ENCODE measurements around the gene TULP4. TPM values are rescaled to one million over a fixed set of nuclear protein-coding genes. Genes with fewer than 3 reads are reported as not detected.

The TULP4 gene
- total RNA-seq, 1 experiment from 2014 or later, result 126 TPM

DNA sequence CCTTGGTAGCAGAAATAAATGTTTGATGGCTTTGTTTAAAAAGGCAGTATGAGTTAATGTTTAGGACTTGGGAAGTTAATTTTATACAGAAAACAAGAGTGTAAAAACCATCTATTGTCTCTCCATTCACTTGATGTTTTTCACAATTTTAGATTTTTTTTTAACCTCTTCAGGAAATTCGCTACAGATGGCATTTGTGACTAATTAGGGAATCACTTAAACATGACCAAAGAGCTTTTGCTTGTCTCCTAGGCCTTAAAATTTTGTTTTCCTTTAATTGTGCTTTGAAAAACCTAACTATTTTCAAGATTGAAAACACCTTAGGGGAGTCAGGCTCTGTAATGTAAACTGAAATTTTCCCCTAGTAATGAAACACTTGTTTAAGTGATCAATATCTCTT, 17.3 kb downstream of the TULP4 start:
- no peaks in the 10 kb centered on the region for H3K27me3 Mint-ChIP-seq (ENCODE audit: insufficient read depth, unreplicated experiment)
- intact Hi-C loops (cut with micrococcal nuclease; ENCODE audit: unreplicated experiment), result no loop called here
- H3K9me3 Mint-ChIP-seq (ENCODE audit: unreplicated experiment), result no peaks in the 10 kb centered on the region
- no peaks in the 10 kb centered on the region for H3K27me3 ChIP-seq (replicated peaks; ENCODE audit: control insufficient read depth, insufficient read depth, low read length)
- no peak for DNase-seq
- H3K4me3 Mint-ChIP-seq (ENCODE audit: unreplicated experiment), result no peak overlapping the region
- H3K36me3 Mint-ChIP-seq (ENCODE audit: insufficient read depth, unreplicated experiment), result peaks cover 40% of the 10 kb centered on the region
- H3K4me3 ChIP-seq (ENCODE audit: low read depth, low read length), result no peak overlapping the region
- ChIA-PET POLR2A (no interaction called here), CTCF (interaction anchor here (0.6 kb wide), 1 partner anchor 9 kb away, joined by 8 read pairs; no protein-coding TSS in a partner anchor)
- no TSS peak for BruUV-seq (replicated peaks)
- TF ChIP-seq CTCF (IDR thresholded peaks at IDR 0.05; ENCODE audit: insufficient read depth in 1 of 2, low read depth in 1 of 2, low read length in 1 of 2, severe bottlenecking in 1 of 2, unreplicated experiment in 1 of 2), result no peak
- H3K4me1 Mint-ChIP-seq (ENCODE audit: low read depth, unreplicated experiment), result peaks cover 27% of the 10 kb centered on the region
- peaks cover 19% of the 10 kb centered on the region for H3K4me1 ChIP-seq
- H3K36me3 ChIP-seq (ENCODE audit: control insufficient read depth, insufficient read depth, low read length), result no peaks in the 10 kb centered on the region; the same call in 1 of the 2 replicates
- H3K27ac Mint-ChIP-seq (ENCODE audit: unreplicated experiment), result no peak overlapping the region
- no peaks in the 10 kb centered on the region for H3K9me3 ChIP-seq

DNA sequence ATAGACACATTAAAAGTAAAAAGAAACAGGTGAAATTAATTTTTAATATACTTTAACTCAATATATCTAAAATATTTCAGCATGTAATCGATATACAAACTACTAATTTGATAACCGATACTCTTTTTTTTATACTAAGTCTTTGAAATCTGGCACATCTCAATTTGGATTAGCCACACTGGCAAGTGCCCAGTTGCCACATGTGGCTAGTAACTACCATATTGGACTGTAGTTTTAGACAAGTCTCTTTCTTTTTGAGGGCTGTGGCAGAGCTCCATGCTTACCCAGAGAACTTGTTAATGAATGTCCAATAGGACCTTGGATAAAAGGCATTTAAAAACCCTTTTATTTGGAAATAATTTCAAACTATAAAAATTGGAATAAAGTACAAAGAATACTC, 17.8 kb downstream of the TULP4 start:
- CTCF ChIA-PET, result no interaction called here

GRCh38 chr6:158332237-158332636, 20.0 kb downstream of the TULP4 start:
- no TSS peak for BruUV-seq (replicated peaks)
- H3K4me1 Mint-ChIP-seq (ENCODE audit: low read depth, unreplicated experiment), result peaks cover 22% of the 10 kb centered on the region

More for the DNA sequence above, 17.8 kb downstream of the TULP4 start:
- no peaks in the 10 kb centered on the region for H3K27me3 Mint-ChIP-seq (ENCODE audit: insufficient read depth, unreplicated experiment)
- H3K4me1 Mint-ChIP-seq (ENCODE audit: low read depth, unreplicated experiment), result peaks cover 22% of the 10 kb centered on the region
- H3K9me3 Mint-ChIP-seq (ENCODE audit: unreplicated experiment), result no peaks in the 10 kb centered on the region
- no peak for DNase-seq
- Histone ChIP-seq H3K36me3 (ENCODE audit: control insufficient read depth, insufficient read depth, low read length) (no peaks in the 10 kb centered on the region; the same call in 1 of the 2 replicates), H3K4me3 (ENCODE audit: low read depth, low read length) (no peak overlapping the region), H3K4me1 (peaks cover 17% of the 10 kb centered on the region), H3K9me3 (no peaks in the 10 kb centered on the region), H3K27me3 (replicated peaks; ENCODE audit: control insufficient read depth, insufficient read depth, low read length) (no peaks in the 10 kb centered on the region)
- no peak overlapping the region for H3K27ac Mint-ChIP-seq (ENCODE audit: unreplicated experiment)
- H3K36me3 Mint-ChIP-seq (ENCODE audit: insufficient read depth, unreplicated experiment), result peaks cover 35% of the 10 kb centered on the region
- TF ChIP-seq CTCF (IDR thresholded peaks at IDR 0.05; ENCODE audit: insufficient read depth in 1 of 2, low read depth in 1 of 2, low read length in 1 of 2, severe bottlenecking in 1 of 2, unreplicated experiment in 1 of 2), result no peak
- no peak overlapping the region for H3K4me3 Mint-ChIP-seq (ENCODE audit: unreplicated experiment)
- BruUV-seq (replicated peaks), result no TSS peak
- POLR2A ChIA-PET, result no interaction called here
- intact Hi-C loops (cut with micrococcal nuclease; ENCODE audit: unreplicated experiment), result no loop called here

More at GRCh38 chr6:158332237-158332636, 20.0 kb downstream of the TULP4 start:
- Mint-ChIP-seq H3K4me3 (ENCODE audit: unreplicated experiment) (no peak overlapping the region), H3K27ac (ENCODE audit: unreplicated experiment) (no peak overlapping the region), H3K9me3 (ENCODE audit: unreplicated experiment) (no peaks in the 10 kb centered on the region), H3K27me3 (ENCODE audit: insufficient read depth, unreplicated experiment) (no peaks in the 10 kb centered on the region), H3K36me3 (ENCODE audit: insufficient read depth, unreplicated experiment) (peaks cover 55% of the 10 kb centered on the region)
- no peaks in the 10 kb centered on the region for H3K9me3 ChIP-seq
- ChIA-PET POLR2A (no interaction called here), CTCF (no interaction called here)
- intact Hi-C loops (cut with micrococcal nuclease; ENCODE audit: unreplicated experiment), result no loop called here
- DNase-seq, result no peak
- no peak for TF ChIP-seq CTCF (IDR thresholded peaks at IDR 0.05; ENCODE audit: insufficient read depth in 1 of 2, low read depth in 1 of 2, low read length in 1 of 2, severe bottlenecking in 1 of 2, unreplicated experiment in 1 of 2)
- no peaks in the 10 kb centered on the region; the same call in 1 of the 2 replicates for H3K36me3 ChIP-seq (ENCODE audit: control insufficient read depth, insufficient read depth, low read length)
- H3K4me3 ChIP-seq (ENCODE audit: low read depth, low read length), result no peak overlapping the region
- no peaks in the 10 kb centered on the region for H3K27me3 ChIP-seq (replicated peaks; ENCODE audit: control insufficient read depth, insufficient read depth, low read length)
- peaks cover 21% of the 10 kb centered on the region for H3K4me1 ChIP-seq
